Measurements from ENCODE around the gene SSUH2. TPM values are rescaled to one million over a fixed set of nuclear protein-coding genes. Genes with fewer than 3 reads are reported as not detected.

Gene SSUH2
- total RNA-seq, 1 donor from 2014 or later: 0.53 TPM

DNA sequence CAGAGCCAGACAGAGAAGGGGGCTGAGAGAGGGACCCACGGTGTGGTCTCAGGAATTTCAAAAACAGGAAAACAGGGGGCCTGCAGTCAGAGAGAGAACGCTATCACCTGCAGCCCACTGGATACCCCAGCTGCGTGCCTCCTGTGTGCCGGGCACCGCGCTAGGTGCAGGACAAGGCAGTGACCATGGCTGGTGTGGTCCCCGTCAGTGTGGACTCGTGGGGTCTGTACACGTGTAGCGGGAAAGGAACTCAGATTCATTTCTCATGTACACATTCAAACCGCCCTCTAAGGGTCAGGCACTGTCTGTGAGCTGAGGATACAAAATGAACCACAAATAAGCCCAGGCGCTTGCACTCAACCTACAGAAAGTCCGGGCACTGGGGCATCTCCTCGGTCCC is 20.9 kb downstream of the SSUH2 start:
- peak; percentile 34 for DNase-seq (ENCODE audit: low spot score)
- peak; percentile 4 for ATAC-seq
- intact Hi-C loops (cut with DNase I): loop anchor here (2.0 kb wide), 1 partner anchor 181 kb away; no protein-coding TSS in a partner anchor

DNA sequence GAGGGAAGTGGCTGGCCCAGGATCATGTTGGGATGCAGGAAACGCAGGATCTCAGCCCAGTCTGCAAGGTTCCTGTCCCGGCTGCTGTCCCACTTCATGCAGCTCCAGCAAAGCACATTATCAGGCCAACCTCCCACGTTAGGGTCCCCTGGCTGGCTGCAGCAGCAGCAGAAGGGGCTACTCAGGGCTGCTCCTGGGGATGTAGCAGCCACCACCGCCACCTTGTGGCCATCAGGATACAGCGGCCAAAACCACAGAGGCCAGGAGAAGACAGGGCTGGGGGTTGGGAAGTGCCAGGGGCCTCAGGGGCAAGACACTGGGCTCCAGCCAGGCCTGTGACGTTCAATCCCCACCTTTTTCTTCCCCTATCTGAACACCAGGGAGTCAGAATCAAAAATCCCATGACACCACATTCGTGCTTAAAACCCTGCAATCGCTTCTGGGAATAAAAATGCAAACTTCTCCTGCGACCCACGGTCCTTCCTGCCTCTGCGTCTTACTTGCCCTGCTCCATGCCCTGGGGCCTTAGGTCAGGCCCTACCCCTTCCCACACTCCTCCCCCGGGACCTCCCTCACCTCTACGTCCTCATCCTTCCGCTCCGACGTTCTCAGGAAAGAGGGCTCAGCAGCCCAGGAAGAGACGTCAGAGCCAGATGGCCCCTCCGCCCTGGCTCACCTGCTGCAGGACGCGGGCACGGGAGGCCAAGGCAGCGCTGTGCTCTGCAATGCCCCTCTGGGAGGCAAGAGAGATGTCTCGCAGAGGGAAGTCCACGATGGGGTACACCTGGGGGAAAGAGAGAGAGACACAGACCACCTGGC is 21.5 kb downstream of the SSUH2 start:
- peak; percentile 84 for DNase-seq (ENCODE audit: low spot score)
- ATAC-seq: peak; percentile 91

DNA sequence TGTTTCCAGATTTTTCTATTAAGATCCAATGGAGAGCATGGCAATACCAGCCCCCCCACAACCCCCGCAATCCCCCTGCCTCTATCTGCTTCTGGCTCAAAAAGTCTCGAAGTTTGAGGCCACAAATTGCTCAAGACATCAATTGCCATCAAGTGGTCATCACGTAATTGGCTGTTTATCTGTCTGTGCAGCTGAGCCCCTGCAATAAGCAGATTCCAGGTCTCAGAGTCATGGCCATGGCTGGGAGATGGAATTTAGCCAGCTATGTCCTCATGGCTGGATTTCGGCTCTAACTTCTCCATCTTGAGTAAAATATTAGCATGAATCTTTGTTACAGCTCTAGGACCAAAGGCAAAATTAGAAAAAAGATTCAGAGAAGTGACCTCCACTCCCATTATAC is 22.7 kb downstream of the SSUH2 start:
- intact Hi-C loops (cut with DNase I): loop anchor here (2.0 kb wide), 1 partner anchor 179 kb away; no protein-coding TSS in a partner anchor
- ATAC-seq (no peak), DNase-seq (ENCODE audit: low spot score) (no peak)

More for the DNA sequence above, 21.5 kb downstream of the SSUH2 start:
- intact Hi-C loops (cut with DNase I): loop anchor here (2.0 kb wide), 1 partner anchor 180 kb away; no protein-coding TSS in a partner anchor

DNA sequence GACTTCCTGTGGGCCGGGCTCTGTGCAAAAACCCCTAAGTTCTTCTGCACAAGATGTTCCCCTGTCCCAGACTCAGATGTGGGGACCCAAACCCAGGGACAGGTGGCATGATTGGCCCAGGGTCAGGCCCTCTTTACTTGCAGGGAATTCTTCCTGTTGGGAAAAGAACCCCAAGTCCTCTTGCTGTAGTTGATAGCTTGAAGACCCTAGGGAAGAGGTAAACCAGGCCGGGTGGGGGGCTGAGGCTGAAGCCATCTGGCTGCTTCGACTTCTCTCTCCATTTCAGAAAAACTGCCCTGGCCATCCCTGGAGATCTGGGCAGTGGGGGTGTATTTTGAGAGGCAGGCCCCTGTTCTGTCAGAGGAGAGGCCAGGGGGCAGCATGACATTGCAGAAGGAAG is 23.5 kb downstream of the SSUH2 start:
- DNase-seq (ENCODE audit: low spot score) (no peak), ATAC-seq (no peak)
- intact Hi-C loops (cut with DNase I): no loop called here

DNA sequence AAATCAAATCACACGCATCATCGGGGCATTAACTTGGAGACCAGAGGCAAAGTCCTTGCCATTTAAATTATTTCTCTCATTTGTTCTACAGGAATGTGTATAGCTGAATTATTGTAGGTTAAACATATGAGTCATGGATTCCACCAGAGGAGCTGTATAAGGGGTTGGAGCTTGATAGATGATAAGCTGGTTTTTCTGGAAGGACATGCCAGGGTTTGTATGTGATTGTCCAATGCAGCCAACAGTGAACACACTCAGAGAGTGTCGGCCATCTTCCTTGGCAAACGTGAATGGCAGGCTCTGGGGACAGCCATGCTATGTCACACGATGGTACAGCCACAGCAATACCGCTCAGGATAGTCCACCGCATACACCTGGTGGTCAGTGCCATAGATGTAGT is 25.1 kb downstream of the SSUH2 start:
- DNase-seq (ENCODE audit: low spot score) (no peak), ATAC-seq (no peak)
- intact Hi-C loops (cut with DNase I): no loop called here

DNA sequence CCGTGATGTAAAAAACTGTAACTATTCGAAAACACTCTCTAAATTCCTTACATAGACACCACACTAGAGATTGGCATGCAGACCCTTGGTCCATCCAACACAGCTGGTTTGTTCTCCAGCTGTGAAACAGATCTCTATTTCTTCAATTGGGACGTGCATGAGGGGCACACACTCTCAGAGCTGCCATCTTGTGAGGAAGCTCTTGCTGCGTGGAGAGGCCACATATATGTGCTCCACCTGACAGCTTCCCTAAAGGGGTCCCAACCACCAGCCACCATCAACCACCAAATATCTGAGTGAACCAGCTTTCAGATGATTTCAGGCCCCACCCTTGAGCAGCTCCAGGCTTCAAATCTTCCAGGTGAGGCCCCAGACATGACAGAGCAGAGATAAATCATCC is 25.6 kb downstream of the SSUH2 start:
- ATAC-seq: no peak
- peak; percentile 6 for DNase-seq (ENCODE audit: low spot score)
- intact Hi-C loops (cut with DNase I): no loop called here

DNA sequence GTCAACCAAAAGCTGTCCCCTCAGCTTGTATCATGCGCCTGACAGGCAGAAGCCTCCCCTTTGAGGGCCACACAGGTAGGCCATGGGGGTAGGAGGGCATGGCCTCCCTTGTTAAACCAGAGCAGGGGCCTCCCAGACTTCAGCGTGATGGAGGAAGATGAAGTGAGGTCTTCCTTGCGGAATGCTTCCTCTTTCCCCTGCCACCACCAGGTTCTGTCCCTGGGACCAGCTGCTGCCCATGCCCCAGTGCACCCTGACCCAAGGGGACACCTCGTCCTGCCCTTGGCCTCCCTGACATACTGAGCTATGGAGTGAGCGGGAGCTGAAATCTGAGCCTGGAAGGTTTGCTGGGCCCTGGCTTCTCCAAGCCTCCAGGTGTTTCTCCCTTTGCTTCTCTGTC is 26.7 kb downstream of the SSUH2 start:
- ATAC-seq (no peak), DNase-seq (ENCODE audit: low spot score) (peak; percentile 41)
- intact Hi-C loops (cut with DNase I): no loop called here

DNA sequence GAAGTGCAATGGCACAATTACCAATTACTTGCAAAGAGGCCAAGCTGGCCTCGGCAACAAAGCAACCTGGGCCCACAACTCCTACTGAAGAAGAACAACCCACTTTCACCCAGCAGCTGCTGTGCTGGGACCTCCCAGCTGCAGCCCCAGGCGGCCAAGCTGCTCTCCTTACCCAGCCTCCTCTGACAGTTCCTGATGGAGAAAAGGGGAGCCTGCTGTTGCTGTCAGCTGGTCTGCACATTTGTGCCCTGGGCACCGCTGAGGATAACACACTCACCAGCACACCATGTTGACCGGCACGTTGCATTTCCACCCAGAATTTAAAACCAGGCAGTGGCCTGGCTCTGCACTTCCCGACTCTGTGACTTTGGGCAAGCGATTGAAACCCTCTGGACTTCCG is 33.6 kb downstream of the SSUH2 start:
- no peak for ATAC-seq
- no peak for DNase-seq (ENCODE audit: low spot score)
- intact Hi-C loops (cut with DNase I): no loop called here

DNA sequence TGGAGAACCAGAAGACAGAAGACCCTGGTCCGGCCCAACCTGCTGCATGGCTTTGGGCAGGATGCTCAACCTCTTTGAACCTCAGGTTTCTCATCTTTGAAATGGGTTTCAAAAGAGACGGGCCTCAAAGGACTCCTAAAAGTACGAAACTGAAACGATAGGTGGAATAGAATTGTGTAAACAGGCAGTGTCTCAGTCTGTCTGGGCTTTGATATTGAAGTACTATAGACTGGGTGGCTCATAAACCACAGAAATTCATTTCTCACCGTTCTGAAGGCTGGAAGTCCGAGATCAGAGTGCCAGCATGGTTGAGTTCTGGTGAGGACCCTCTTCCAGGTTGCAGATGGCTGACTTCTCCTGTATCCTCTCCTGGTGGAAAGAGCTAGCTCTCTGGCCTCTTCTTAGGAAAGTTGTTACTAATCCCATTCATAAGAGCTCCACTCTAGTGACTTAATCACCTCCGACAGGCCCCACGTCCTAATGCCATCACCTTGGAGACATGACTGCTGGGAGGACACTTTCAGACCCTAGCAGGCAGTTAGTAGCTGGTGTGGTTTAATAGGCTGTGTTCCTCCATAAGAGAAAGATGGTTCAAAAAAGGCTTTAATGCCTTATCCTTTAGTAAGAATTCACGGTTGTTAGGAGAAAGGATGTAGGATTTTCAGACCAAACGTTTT is 35.7 kb downstream of the SSUH2 start:
- DNase-seq (ENCODE audit: low spot score): no peak
- no peak for ATAC-seq
- intact Hi-C loops (cut with DNase I): no loop called here

DNA sequence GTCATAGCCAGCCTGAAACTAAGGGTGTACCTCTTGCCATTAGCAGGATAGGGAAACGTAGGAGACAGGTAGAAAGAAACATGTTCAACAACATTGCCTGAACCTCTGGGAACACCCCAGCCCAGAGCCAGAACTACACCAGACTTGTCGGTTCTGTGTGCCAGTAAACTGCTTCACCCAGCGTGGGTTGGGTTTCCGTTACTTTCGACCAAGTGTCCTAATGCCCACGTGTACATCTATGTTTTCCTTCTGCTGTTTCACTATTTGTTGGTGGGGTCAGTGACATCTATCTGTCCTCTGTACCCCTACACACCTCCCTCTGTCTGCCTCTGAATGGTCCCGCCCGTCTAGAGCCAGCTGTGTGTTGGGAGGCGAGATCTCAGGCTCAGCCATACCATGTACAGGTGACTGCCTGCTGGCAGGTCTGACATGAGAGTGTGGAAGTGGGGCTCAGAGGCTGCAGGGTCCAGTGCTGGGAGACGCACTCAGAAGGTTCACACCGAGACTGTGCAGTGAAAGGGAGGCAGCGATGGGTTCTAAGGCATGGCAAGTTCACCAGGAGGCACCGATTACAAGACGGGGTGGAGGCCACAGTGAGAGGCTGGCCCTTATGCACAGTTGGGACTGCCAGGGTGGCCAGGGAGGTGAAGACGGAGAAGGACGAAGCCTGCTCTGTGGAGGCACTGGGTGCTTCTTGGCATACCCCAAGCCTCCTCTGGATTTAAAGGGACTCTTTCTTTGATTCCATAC is 36.4 kb downstream of the SSUH2 start:
- ATAC-seq (peak; percentile 22), DNase-seq (ENCODE audit: low spot score) (no peak)
- intact Hi-C loops (cut with DNase I): no loop called here

DNA sequence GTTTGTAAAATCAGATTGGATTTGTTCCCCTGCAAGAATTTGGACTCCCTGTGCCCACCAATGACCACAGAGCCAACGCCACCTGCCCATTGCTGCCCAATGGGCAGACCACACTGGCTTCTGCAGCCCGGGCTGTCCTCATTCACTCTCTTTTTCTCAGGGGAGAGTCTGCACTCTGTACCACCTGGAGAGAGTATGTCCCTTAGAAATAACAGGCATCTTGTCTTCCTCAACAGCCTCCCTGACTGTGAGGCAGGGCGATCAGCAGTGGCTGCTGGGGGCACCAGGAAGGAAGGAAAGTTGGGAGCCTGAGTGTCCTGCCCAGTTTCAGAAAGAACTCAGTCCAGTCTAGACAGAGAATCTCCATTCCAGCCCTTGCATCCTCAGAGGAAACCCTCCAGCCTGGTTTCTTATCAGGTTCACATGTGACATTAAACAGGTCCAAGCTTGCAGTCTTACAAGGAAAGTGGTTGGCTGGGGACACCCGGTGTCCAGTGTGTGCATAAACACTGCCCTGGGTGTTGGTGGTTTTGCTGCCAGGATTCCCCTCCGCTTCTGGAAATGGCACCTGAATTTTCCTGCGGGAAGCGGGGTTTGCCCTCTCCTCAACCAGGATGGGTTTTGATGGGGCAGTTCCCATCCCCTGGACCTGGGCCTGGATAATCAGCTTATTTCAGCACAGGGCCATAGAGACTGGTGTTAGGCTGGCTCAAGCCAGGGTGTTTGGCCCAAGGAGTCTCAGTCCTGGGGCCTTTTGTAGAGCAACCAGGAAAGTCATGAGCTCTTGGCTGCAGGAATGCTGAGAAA is 37.2 kb downstream of the SSUH2 start:
- DNase-seq (ENCODE audit: low spot score): no peak
- intact Hi-C loops (cut with DNase I): no loop called here

DNA sequence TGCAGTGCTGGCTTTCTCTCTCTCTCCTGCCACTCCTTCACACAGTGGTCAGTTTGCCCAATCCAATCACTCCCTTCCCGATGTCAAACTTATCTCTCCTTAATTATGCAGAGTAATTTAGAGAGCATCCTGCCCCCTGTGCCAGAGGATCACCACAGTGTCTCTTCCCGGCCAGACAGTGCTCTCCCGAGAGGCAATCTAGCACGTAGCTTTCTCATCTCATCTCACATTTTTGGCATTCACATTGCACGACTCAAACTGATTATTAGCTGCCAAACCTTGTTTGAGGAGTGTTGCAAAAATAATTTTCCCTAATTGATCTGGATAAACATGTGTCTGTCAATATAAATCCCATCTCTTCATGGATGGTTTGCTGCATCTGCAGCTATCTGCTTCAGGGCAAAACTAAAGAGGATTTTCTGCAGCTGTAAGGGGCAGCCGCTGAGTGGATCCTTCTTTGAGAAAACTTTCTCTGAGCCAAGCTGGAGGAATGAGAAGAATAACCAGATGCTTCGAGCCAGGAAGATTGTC is 37.8 kb downstream of the SSUH2 start:
- no peak for ATAC-seq

More for the DNA sequence above, 37.2 kb downstream of the SSUH2 start:
- ATAC-seq: peak; percentile 90

DNA sequence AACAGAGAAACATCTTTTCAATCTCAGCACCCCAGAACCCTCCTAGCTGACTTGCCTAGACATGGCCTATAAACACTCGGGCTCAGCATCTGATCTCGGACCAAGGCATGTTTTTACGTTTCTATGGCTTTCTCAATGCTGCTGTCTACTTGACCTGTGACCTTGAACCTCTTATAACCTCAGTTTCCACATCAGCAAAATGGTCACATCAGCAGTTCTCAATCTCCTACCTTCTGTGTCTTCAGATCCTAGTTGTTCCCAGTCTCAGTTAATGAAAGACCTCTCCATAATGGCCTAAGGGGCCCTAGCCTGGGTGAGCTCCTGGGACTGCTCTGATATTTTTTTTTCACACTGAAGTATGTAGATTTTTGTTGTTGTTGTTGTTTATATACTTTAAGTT is 39.6 kb downstream of the SSUH2 start:
- intact Hi-C loops (cut with DNase I): no loop called here

More for the DNA sequence above, 37.8 kb downstream of the SSUH2 start:
- DNase-seq (ENCODE audit: low spot score): no peak
- intact Hi-C loops (cut with DNase I): no loop called here

DNA sequence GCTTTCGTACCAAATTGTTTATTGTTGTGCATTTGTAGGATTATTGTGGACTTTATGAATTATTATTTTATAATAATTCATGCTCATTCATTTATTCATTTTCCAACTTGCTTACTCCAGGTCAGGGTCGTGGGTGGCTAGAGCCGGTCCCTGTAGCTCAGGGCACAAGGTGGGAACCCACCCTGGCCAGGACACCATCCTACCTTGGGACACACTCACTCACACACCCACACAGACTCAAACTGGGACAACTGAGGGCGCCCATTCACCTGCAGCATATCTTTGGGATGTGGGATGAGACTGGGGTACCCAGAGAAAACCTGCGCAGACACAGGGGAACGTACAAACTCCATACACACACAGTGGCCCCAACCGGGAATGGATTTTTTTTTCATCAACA is 40.6 kb downstream of the SSUH2 start:
- ATAC-seq: no peak
- intact Hi-C loops (cut with DNase I): no loop called here
- no peak for DNase-seq (ENCODE audit: low spot score)

More for the DNA sequence above, 39.6 kb downstream of the SSUH2 start:
- ATAC-seq: no peak
- no peak for DNase-seq (ENCODE audit: low spot score)

DNA sequence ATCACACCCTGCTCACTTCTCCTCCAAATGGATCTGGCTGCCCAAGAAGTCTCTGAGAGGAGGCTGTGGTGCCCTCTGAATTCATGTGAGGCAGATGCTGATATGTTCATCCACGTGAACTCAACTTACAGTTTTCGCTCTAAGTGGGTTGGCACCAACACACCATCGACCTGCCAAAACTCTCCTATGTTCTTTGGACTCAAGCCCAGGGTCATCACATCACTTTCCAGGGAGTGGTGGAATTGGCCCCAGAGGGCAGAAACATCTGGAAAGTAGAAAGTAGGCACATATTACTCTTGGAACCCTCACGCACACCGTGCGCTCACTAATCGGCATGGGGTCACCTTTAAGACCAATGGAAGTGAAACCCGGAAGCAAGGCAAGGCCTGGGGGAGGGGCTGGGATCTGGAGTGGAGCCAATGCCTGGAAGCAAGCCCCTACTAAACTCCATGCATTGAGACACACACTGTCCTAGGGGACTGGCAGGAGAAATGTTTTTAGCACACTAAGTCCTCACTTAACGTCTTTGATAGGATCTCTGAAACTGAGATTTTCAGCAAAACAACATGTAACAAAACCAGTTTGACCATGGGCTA is 41.4 kb downstream of the SSUH2 start:
- intact Hi-C loops (cut with DNase I): no loop called here
- ATAC-seq: peak; percentile 27
- DNase-seq (ENCODE audit: low spot score): no peak

DNA sequence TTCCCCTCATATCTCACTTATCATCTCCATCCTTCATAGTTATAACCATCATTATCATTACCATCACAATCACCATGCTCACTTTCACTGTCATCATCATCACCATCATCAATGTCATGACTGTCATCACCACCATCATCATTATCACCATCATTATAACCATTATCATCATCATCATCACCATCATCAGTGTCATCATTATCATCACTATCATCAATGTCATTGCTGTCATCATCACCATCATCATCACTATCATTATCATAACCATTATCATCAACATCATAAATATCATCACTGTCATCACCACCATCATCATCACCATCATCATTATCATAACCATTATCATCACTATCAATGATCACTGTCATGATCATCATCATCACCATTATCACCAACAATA is 44.1 kb downstream of the SSUH2 start:
- DNase-seq (ENCODE audit: low spot score): no peak
- intact Hi-C loops (cut with DNase I): no loop called here
- ATAC-seq: no peak

DNA sequence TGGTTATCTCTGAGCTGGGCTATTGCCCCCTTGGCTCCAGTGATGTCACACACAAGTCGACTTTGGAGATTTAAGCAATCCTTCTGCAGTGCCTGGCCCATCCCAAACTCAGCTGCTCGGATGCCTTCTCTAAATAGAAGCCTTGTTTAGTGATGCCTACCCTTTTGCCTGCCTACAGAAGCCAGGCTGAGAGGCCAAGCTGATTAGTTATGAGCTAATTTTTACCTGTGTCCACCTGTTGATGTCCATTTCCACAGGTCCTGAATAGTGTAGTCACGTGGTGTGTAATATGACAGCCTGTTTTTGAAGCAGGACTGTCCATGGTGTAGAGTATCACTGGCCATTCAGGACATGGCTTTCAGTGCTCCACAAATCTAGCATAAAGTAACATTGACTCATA is 45.5 kb downstream of the SSUH2 start:
- DNase-seq (ENCODE audit: low spot score): no peak
- intact Hi-C loops (cut with DNase I): no loop called here
- no peak for ATAC-seq

DNA sequence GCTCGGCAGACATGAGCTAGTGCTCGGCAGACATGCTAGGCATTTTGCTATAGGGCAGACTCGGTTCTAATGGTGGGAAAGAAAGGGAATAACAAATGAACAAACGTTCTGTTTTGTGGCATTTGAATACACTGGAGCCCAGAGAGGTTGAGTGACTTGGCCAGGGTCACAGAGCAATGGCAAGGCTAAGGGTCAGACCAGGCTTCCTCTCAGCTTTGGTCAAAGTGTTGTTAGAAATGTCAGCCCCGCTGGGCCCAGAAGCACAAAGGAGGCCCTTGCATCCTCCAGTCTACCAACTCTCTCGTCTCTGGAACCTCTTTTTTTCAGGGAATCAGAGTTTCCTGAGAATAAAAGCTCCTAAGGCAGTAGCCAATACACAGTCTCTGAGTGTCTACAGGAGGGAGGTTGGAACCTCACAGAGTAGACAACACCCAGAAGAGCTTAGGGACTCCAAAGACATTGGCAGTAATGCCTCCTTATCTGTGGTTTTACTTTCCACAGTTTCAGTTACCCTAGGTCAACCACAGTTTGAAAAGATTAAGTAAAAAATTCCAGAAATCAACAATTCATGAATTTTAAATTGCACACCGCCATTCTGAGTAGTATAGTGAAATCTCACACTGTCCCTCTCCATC is 47.3 kb downstream of the SSUH2 start:
- DNase-seq (ENCODE audit: low spot score) (no peak), ATAC-seq (no peak)
- intact Hi-C loops (cut with DNase I): no loop called here

Measured in sciatic nerve (tissue), 2 donors.